ENCODE results near the gene KIF26A.

The KIF26A gene

GRCh38 chr14:104171895-104172294 is 33.5 kb downstream of the KIF26A start:
- in situ Hi-C loops (cut with HindIII; ENCODE audit: low sequenced_read_pairs) = no loop called here

- in situ Hi-C loops (cut with HindIII; ENCODE audit: low sequenced_read_pairs) = no loop called here
Measured at GRCh38 chr14:104172349-104172748, 34.0 kb downstream of the KIF26A start.

GRCh38 chr14:104172880-104173279 is 34.5 kb downstream of the KIF26A start:
- in situ Hi-C loops (cut with HindIII; ENCODE audit: low sequenced_read_pairs) = no loop called here

- in situ Hi-C loops (cut with HindIII; ENCODE audit: low sequenced_read_pairs) = no loop called here
Measured at GRCh38 chr14:104174051-104174450, 35.7 kb downstream of the KIF26A start.

GRCh38 chr14:104175041-104175440 is 36.7 kb downstream of the KIF26A start:
- in situ Hi-C loops (cut with HindIII; ENCODE audit: low sequenced_read_pairs) = no loop called here

- in situ Hi-C loops (cut with HindIII; ENCODE audit: low sequenced_read_pairs) = no loop called here
Measured at GRCh38 chr14:104175811-104176210, 37.4 kb downstream of the KIF26A start.

- in situ Hi-C loops (cut with HindIII; ENCODE audit: low sequenced_read_pairs) = no loop called here
Measured at GRCh38 chr14:104176611-104177010, 38.2 kb downstream of the KIF26A start.

- in situ Hi-C loops (cut with HindIII; ENCODE audit: low sequenced_read_pairs) = no loop called here
Measured at GRCh38 chr14:104177411-104177810, 39.0 kb downstream of the KIF26A start.

- in situ Hi-C loops (cut with HindIII; ENCODE audit: low sequenced_read_pairs) = no loop called here
Measured at GRCh38 chr14:104178279-104178678, 39.9 kb downstream of the KIF26A start.

GRCh38 chr14:104179126-104179525 is 40.7 kb downstream of the KIF26A start:
- in situ Hi-C loops (cut with HindIII; ENCODE audit: low sequenced_read_pairs) = no loop called here

- in situ Hi-C loops (cut with HindIII; ENCODE audit: low sequenced_read_pairs) = no loop called here
Measured at GRCh38 chr14:104179564-104180129, 41.3 kb downstream of the KIF26A start.

GRCh38 chr14:104180561-104181165 is 42.3 kb downstream of the KIF26A start:
- in situ Hi-C loops (cut with HindIII; ENCODE audit: low sequenced_read_pairs) = no loop called here

- in situ Hi-C loops (cut with HindIII; ENCODE audit: low sequenced_read_pairs) = no loop called here
Measured at GRCh38 chr14:104181761-104182530, 43.6 kb downstream of the KIF26A start.

- in situ Hi-C loops (cut with HindIII; ENCODE audit: low sequenced_read_pairs) = no loop called here
Measured at GRCh38 chr14:104182857-104183425, 44.6 kb downstream of the KIF26A start.

GRCh38 chr14:104183796-104184195 is 45.4 kb downstream of the KIF26A start:
- in situ Hi-C loops (cut with HindIII; ENCODE audit: low sequenced_read_pairs) = no loop called here

GRCh38 chr14:104184506-104184905 is 46.1 kb downstream of the KIF26A start:
- in situ Hi-C loops (cut with HindIII; ENCODE audit: low sequenced_read_pairs) = no loop called here

- in situ Hi-C loops (cut with HindIII; ENCODE audit: low sequenced_read_pairs) = no loop called here
Measured at GRCh38 chr14:104184911-104185499, 46.6 kb downstream of the KIF26A start.

- in situ Hi-C loops (cut with HindIII; ENCODE audit: low sequenced_read_pairs) = no loop called here
Measured at GRCh38 chr14:104185916-104186495, 47.6 kb downstream of the KIF26A start.

- in situ Hi-C loops (cut with HindIII; ENCODE audit: low sequenced_read_pairs) = no loop called here
Measured at GRCh38 chr14:104186575-104186974, 48.2 kb downstream of the KIF26A start.

- in situ Hi-C loops (cut with HindIII; ENCODE audit: low sequenced_read_pairs) = no loop called here
Measured at GRCh38 chr14:104187121-104187889, 48.9 kb downstream of the KIF26A start.
